ENCODE measurements around the gene SH3PXD2B. TPM values are rescaled to one million over a fixed set of nuclear protein-coding genes. Genes with fewer than 3 reads are reported as not detected.
A peak's percentile ranks its signal among the peaks of the same experiment; 100 is the strongest.

Gene SH3PXD2B
- total RNA-seq, 4 donors from 2014 or later: 13.7 to 27.1 (median 21.1) TPM

DNA sequence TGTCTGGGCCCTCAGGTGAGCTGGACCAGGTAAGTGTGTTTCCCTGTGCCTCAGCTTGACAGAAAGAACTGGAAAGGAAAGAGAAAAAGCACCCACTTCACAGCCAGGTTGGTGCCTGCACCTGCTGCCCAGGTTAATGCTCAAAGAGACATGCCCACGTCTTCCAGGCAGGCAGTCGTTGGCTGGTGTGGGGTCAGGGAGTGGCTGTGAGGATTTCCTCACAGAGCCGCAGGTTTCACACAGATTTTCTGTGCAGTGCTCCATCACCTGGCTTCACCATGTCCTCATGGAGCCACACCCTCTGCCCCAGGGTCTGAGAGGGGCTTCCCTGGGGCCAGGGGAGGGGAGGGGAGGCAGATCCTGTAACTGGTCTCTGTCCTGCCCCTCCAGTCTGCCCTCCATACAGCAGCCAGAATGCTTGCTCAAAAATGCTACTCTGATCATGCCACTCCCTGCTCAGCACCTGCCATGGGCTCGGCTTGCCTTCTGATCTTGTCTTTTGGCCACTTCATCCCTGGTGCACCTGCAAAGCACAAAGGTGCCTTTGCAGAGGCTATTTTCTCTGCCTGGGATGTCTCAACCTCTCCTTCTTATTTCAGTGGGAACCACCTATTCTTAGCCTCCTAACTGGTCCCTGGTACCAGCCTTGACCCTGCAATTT, 88.2 kb downstream of the SH3PXD2B start:
- 94 to 100% methylated on average over 3 to 4 of the region's 4 CpGs for WGBS, 2 donors
- intact Hi-C loops (cut with DNase I): no loop called here
- Histone ChIP-seq H3K36me3 (peaks cover 4 to 7% of the 10 kb centered on the region in 2 donors), H3K4me1 (no peaks in the 10 kb centered on the region), H3K27ac (no peak overlapping the region), H3K4me3 (replicated peaks in 1 of 3) (no peak overlapping the region), H3K27me3 (no peaks in the 10 kb centered on the region), H3K9me3 (no peaks in the 10 kb centered on the region)
- no peak for DNase-seq
- no peak for TF ChIP-seq POLR2A (IDR thresholded peaks at IDR 0.05)
- TF ChIP-seq, protein P1, sequence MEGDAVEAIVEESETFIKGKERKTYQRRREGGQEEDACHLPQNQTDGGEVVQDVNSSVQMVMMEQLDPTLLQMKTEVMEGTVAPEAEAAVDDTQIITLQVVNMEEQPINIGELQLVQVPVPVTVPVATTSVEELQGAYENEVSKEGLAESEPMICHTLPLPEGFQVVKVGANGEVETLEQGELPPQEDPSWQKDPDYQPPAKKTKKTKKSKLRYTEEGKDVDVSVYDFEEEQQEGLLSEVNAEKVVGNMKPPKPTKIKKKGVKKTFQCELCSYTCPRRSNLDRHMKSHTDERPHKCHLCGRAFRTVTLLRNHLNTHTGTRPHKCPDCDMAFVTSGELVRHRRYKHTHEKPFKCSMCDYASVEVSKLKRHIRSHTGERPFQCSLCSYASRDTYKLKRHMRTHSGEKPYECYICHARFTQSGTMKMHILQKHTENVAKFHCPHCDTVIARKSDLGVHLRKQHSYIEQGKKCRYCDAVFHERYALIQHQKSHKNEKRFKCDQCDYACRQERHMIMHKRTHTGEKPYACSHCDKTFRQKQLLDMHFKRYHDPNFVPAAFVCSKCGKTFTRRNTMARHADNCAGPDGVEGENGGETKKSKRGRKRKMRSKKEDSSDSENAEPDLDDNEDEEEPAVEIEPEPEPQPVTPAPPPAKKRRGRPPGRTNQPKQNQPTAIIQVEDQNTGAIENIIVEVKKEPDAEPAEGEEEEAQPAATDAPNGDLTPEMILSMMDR (IDR thresholded peaks at IDR 0.05): no peak

DNA sequence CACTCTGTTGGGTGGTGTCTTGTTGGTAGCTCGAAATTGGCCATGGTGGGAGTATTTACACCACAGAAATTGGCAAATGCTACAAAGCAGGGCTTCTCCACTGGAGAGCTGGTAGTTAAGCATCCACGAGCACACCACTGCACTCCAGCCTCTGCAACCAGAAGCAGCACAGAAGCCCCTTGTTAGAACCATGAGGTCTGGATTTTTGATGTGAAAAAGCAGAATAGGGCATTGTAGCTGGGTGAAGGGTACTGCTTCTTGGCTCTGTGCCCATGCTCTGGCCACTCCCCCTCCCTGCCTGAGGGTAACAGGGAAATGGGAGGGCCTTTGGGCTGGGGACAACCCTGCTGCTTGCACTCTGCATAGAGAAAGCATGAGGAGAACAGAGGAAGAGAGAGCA, 89.6 kb downstream of the SH3PXD2B start:
- Histone ChIP-seq H3K4me3 (replicated peaks in 1 of 3) (no peak overlapping the region), H3K27ac (no peak overlapping the region), H3K4me1 (no peaks in the 10 kb centered on the region), H3K36me3 (peaks cover 4 to 7% of the 10 kb centered on the region in 2 donors), H3K9me3 (no peaks in the 10 kb centered on the region), H3K27me3 (no peaks in the 10 kb centered on the region)
- no peak for DNase-seq
- WGBS, 2 donors: 72 to 91% methylated on average over 2 of the region's 2 CpGs
- TF ChIP-seq POLR2A (IDR thresholded peaks at IDR 0.05): no peak
- TF ChIP-seq, protein P1 (IDR thresholded peaks at IDR 0.05): no peak
- intact Hi-C loops (cut with DNase I): no loop called here

DNA sequence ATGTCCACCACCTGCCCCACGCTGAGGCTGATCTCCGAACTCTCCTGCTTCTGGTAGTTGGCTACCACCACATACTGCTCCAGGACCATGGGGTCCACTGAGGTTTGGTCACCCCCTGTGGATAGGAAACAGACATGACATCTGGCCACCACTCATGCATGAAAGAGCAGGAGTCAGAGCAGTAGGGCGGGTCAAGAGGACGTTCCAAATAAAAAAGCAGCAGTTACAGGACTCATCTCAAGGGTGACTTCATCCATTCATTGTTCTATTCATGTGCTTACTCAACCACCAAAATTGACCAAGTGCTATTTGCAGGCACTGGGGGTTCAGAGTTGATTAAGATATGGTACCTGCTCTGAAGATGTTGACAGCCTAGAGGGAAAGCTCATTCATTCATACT, 91.6 kb downstream of the SH3PXD2B start:
- no peak for DNase-seq
- TF ChIP-seq, protein P1 (IDR thresholded peaks at IDR 0.05): no peak
- TF ChIP-seq POLR2A (IDR thresholded peaks at IDR 0.05): no peak
- no peaks in the 10 kb centered on the region for H3K9me3 ChIP-seq
- 88 to 97% methylated on average over 4 of the region's 4 CpGs for WGBS, 2 donors
- H3K27me3 ChIP-seq: no peaks in the 10 kb centered on the region
- no peak overlapping the region for H3K4me3 ChIP-seq (replicated peaks in 1 of 3)
- no peaks in the 10 kb centered on the region for H3K4me1 ChIP-seq
- no peak overlapping the region for H3K27ac ChIP-seq
- H3K36me3 ChIP-seq: peaks cover 14 to 15% of the 10 kb centered on the region in 2 donors
- intact Hi-C loops (cut with DNase I): no loop called here

- H3K4me3 ChIP-seq (replicated peaks in 1 of 3): no peak overlapping the region
- no peak overlapping the region for H3K27ac ChIP-seq
- intact Hi-C loops (cut with DNase I): no loop called here
- H3K9me3 ChIP-seq: no peaks in the 10 kb centered on the region
- peaks cover 14 to 17% of the 10 kb centered on the region in 2 donors for H3K36me3 ChIP-seq
- TF ChIP-seq, protein P1 (IDR thresholded peaks at IDR 0.05): no peak
- no peak for TF ChIP-seq POLR2A (IDR thresholded peaks at IDR 0.05)
- peak in 1 of 2 donors; percentile 8 for DNase-seq
- H3K4me1 ChIP-seq: no peaks in the 10 kb centered on the region
- H3K27me3 ChIP-seq: no peaks in the 10 kb centered on the region
- 80 to 86% methylated on average over 9 of the region's 9 CpGs for WGBS, 2 donors
These were observed 92.6 kb downstream of the SH3PXD2B start for GRCh38 chr5:172361566-172362238.

DNA sequence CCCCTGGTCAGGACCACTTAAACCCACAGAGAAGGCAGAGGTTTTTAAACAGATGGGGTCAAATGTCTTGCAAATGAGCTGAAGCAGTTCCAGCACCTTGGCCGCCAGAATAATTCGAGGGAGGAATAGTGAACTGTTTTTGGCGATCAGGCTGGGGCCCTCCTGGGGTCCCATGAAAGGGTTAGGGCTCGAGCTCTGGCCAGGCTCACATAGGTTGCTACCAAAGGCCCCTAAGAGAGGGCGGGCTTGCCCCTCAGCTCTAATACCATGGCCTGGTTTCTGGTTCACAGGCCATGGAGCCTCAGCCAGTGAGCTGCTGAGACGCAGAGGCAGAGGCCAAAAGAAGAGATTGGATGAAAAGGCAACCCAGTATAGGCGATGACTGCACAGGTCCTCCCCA, 96.0 kb downstream of the SH3PXD2B start:
- peaks cover 14 to 20% of the 10 kb centered on the region in 2 donors for H3K36me3 ChIP-seq
- H3K27me3 ChIP-seq: no peaks in the 10 kb centered on the region
- H3K9me3 ChIP-seq: no peaks in the 10 kb centered on the region
- no peaks in the 10 kb centered on the region for H3K4me1 ChIP-seq
- WGBS, 2 donors: 80 to 96% methylated on average over 6 to 7 of the region's 7 CpGs
- intact Hi-C loops (cut with DNase I): no loop called here
- no peak for DNase-seq
- no peak overlapping the region for H3K27ac ChIP-seq
- H3K4me3 ChIP-seq (replicated peaks in 1 of 3): no peak overlapping the region
- TF ChIP-seq, protein P1 (IDR thresholded peaks at IDR 0.05): no peak
- no peak for TF ChIP-seq POLR2A (IDR thresholded peaks at IDR 0.05)

Measured in thyroid gland (tissue), 4 donors.